Activated naive CD8-positive, alpha-beta T cell treated with anti-CD3 and anti-CD28 coated beads, Interleukin-2, amount 50 U/mL, for 16 hours (primary cell): Measurements from ENCODE around the gene GNA12.
"Not testable (repeated sequence)": the region's sequence is repeated elsewhere in the genome, so short reads cannot be mapped to it uniquely, and the experiment has no call there.

Experiments
- DNase-seq: peaks from one replicate; pipeline ENCODE4 v3.0.0-alpha.2; 2020; ENCODE audit warnings: low read depth, low spot score

Gene GNA12

DNA sequence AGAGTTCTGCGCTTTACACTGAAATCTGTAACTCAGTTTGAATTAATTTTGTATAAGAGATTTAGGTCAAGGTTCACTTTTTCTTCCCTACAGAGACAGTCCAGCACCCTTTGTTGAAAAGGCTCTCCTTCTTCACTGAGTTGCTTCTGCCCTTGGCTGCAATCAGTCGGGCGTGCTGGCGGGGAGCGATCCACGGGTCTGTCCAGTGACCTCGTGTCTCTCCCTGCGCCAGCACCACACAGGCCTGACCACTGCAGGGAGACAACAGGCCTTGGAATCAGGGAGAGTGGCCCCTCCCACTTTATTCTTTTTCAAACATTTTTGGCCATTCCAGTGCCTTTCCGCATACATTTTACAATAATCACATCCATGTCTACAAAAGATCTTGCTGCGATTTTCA lies 89.2 kb downstream of the GNA12 start:
- no peak for DNase-seq

- DNase-seq: no peak
Observed at GRCh38 chr7:2754086-2754485, 90.0 kb downstream of the GNA12 start.

- no peak for DNase-seq
Observed at GRCh38 chr7:2753148-2753547, 91.0 kb downstream of the GNA12 start.

DNA sequence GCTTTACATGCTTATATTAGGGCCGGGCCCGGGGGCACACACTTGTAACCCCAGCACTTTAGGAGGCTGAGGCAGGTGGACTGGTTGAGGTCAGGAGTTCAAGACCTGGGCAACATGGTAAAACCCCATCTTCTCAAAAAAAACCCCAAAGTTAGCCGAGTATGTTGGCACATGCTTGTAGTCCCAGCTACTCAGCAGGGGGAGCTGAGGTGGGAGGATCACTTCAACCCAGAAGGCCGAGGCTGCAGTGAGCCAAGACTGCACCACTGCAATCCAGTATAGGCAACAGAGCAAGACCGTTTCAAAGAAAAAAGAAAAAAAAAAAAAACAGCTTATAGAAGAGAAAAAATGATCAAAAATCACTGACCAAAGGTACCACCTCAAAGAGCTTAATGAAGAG lies 93.0 kb downstream of the GNA12 start:
- DNase-seq: no peak

- DNase-seq: no peak
Observed at GRCh38 chr7:2750004-2750407, 94.1 kb downstream of the GNA12 start.

- not testable (repeated sequence) for DNase-seq
Observed at GRCh38 chr7:2748684-2749083, 95.4 kb downstream of the GNA12 start.

GRCh38 chr7:2743523-2744185 lies 100.5 kb downstream of the GNA12 start:
- not testable (repeated sequence) for DNase-seq

- no peak for DNase-seq
Observed at GRCh38 chr7:2738766-2739549, 105.2 kb downstream of the GNA12 start.

GRCh38 chr7:2737771-2738540 lies 106.2 kb downstream of the GNA12 start:
- no peak for DNase-seq

DNA sequence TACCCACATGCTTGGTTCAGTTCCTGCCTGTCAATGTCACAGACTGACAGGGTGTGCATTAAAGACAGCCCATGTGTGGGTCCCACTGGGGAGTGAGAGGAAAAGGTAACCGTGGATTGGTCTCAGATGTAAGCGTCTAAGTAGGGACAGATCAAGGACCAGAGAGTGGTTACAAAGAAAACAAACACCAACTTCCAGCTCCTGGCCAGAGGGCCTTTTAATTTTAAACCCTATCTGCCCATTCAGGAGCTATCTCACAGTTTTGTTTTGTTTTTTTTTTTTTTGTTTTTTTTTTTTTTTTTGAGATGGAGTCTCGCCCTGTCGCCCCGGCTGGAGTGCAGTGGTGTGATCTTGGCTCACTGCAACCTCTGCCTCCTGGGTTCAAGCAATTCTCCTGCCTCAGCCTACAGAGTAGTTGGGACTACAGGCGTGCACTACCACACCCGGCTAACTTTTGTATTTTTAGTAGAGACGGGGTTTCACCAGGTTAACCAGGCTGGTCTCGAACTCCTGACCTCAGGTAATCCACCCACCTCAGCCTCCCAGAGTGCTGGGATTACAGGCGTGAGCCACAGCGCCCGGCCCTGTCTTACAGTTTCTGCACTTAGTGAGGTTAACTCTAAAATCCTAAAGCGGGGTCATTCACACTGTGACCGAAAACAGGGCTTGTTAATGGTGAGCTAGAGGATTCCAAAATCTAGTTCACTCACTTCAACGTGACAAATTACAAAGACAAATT lies 106.9 kb downstream of the GNA12 start:
- not testable (repeated sequence) for DNase-seq

- no peak for DNase-seq
Observed at GRCh38 chr7:2736411-2736914, 107.6 kb downstream of the GNA12 start.

DNA sequence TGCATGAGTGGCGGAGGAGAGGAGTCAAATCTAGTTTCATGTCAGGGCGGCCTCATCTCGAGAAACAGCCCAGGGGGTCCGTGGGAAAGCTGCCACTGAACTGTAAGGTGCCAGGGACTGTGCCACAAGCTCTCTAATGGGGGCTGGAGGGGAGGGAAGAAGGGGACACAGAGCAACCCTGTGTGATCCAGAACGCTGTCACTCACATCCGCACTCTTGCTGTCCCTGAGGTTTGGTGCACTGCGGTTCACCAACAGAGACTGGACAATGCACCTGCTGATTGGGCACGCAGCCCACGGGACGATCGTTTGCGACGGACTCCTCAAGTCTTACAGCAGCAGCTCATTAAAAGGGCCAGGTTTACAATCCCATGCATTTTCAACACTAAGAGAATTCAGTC lies 108.4 kb downstream of the GNA12 start:
- no peak for DNase-seq

GRCh38 chr7:2734751-2735571 lies 109.1 kb downstream of the GNA12 start:
- no peak for DNase-seq

DNA sequence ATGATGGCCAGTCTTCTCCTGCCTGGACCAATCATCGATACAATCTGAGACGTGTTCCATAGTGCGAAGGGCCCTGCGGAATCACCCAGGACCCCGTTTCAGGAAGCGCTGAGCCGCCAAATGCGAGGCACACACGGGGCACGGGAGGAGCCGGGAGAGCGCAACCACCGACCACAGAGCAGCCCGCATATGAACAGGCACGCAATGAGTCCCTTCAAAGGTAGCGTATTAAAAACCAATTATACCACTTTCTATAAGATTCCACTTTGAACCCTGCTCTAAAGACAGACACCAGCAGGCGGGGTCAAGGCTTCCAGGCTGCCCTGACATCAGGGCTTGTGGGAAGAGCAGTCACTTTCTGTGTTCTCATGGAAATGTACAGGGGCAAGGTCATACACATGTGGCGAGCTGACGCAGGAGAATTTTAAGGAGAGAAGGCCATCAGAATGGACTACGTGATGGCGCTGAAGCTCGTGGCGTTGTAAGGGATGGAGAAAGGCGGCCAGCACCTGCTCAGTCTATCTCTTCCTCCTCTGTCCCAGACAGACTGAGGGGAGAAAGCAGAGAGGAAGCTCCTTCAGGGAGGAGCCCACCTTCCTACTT lies 109.9 kb downstream of the GNA12 start:
- DNase-seq: no peak

DNA sequence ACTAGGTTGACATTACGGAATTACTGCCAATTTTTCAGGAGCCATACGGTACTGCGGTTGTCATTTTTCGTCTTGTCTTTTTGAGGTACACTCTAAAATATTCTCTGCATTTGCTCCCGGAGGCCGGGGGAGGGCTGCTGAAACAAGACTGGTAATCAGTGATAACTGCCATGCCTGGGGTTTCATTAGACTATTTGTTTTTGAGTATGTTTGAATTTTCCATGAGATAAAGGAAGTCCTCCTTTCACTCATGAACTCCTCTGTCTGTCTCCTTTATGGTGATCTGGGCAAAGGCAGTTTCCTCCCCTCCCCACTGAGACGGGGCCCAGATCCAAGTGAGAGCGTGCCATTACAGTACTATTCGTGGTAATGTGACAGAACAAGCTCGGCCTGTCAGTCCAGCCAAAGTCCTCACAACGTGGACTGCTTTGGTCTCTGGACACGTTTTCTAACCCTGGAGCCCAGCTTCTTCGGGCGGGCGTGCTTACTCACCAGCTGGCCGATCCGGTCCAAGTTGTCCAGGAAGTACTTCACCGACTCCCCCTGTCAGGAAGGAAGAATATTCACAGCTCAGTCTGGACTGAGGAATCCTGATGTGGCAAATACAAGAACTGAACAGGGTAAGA lies 111.0 kb downstream of the GNA12 start:
- no peak for DNase-seq

DNA sequence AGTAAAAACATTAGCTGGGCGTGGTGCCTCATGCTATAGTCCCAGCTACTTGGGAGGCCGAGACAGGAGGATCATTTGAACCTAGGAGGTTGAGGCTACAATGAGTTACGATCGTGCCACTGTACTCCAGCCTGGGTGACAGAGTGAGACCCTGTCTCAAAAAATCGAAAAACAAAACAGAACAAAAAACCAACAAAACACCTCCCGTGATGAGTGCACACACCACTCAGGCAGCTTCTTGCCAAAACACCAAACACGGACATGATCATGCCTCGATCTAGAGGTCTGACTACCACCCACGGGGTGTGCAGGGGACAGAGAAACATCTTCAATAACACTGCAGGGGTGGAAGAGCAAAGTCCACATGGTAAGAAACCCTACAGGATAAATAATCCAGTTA lies 111.7 kb downstream of the GNA12 start:
- no peak for DNase-seq

DNA sequence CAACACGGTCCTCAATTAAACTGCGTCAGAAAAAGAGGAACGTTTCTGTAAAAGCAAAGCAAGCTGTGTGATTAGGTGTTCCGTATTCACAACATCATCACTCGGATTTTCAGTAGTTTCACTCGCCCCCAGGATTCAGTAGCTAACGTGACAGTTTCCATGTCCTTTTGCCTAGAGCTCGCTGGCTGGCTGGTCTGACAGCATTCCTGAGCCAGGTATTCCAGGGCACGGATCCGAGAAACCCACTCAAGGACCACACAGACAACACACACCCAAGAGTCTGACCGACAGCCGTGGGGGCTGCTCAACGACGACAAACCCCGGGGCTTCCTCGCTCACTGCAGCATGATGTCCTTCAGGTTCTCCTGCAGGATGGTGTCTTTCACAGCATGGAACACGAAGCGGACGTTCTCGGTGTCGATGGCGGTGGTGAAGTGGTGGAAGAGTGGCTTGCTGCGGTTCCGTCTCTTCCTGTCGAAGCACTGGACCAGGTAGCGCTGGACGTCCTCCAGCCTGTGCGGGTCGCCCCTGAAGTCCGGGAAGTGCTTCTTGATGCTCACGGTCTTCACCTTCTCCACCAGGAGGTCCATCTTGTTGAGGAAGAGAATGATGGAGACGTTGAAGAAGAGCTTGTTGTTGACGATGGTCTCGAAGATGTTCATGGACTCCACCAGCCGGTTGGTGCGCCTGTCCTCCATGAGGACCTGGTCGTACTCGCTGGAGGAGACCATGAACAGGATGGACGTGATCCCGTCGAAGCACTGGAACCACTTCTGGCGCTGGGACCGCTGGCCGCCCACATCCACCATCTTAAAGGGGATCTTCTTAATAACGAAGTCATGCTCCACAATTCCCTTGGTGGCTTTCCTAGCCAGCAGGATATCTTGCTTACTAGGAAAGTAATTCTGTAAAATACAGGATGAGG lies 113.0 kb downstream of the GNA12 start:
- DNase-seq: no peak

- DNase-seq: no peak
Observed at GRCh38 chr7:2729893-2730716, 114.0 kb downstream of the GNA12 start.
